HG03378 (cell line): Measurements from ENCODE around the gene CUL3.
"Not testable (repeated sequence)": the region's sequence is repeated elsewhere in the genome, so short reads cannot be mapped to it uniquely, and the experiment has no call there.

ENCODE experiments used
- ATAC-seq: cut with Tn5 transposase; IDR thresholded peaks from one replicate; pipeline ENCODE4 v1.9.1; 2021; ENCODE audit warnings: mild to moderate bottlenecking, moderate library complexity; ENCODE audit not compliant: unreplicated experiment

CUL3 gene

DNA sequence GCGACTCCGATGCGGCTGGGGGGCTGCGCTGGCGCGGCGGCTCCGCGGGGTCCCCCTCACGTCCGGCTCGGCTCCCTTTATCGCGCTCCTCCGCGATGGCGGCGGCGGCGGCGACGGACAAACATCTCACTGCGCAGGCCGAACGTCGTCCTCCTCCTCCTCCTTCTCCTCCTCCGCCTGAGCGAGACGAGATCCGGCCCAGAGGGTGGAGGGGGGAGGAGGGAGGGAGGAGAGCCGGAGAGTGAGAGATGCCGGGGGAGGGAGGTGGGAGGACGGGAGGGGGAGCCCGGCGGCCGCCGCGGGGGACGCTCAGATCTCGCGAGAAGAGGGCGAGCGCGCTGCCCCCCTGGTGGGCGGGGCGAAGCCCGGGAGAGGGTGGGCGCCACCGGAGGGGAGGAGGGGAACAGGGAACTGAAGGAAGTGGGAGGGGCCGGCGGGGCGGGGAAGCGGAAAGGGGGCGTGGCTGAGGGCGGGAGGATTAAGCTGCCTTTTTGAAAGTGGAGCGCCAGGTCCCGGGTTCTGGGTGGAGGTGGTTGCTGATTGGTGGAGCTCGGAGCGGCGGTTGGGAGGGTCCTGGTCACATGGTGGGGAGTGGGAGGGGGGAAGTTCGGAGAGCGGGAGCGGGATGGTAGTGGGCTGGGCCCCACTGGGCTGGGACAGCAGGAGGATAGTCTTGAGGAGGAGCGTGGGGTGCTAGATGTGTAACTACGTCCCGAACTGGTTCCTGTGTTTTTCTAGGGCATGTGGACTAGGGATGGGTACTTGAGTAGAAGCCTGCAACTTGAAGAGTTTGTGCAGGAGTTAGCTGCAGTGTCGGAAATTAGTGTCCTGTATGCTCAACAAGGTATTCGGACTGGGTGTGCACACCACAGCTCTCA is at the start of gene CUL3:
Gene CUL3, minus strand, starts transcription at position 153 of the 878 bp plus-strand sequence. CDS start 354 bp downstream, outside the sequence.
- peak; percentile 74 for ATAC-seq

DNA sequence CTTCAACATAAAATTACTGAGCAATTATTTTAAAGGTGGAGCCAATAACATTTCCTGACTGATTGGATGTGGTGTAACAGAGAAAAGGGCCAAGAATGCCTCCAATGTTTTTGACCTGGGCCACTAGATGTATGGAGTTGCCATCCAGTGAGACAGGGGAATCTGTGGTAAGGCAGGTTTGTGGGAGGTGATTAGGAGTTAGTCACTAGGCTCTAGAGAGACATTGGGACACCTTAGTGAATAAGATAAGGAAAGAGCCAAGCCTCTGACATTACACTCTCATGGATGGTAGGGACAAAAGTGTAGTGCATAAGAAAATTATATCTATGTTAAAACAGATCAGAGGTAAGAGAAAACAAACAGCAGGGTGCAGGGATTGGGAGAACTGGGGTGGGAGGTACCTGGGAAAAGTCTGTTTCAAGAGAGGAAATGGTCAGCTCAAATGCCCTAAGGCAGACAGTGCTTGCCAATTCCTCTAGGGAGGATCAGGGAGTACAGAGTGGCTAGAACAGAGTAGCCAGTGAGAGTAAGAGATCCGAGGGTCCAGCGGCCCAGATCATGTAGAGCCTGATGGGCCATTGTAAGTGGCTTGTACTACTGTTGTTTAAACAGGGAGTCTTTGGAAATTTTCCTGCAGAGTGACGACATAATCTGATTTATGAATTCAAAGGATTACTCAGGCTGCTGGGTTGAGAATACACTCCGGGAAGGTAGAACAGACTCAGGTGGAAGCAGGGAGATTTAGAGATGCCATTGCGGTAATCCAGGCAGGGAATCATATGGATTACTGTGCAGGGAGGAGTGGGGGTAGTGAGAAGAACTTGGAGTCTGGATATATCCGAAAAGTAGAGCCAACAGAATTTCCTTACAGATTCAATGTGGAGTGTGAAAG is 45.7 kb upstream of the CUL3 start:
- no peak for ATAC-seq

DNA sequence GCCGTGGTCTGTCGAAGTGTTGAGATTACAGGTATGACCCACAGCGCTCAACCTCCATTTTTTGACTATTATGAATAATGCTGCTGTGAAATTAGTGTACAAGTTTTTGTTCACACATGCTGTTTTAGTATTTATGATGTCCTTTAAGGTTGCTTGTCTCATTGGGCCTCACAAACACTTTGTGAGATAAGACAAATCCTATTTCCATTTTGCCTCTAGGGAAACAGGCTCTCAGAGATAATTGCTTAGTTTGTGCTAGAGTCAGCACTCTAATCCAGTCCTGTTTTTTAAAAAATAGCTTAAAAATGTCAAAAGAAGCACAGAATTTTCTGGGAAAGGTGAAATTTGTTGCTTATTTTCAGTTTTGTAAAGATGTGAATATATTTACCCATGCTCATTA is 43.3 kb upstream of the CUL3 start:
- ATAC-seq = no peak

DNA sequence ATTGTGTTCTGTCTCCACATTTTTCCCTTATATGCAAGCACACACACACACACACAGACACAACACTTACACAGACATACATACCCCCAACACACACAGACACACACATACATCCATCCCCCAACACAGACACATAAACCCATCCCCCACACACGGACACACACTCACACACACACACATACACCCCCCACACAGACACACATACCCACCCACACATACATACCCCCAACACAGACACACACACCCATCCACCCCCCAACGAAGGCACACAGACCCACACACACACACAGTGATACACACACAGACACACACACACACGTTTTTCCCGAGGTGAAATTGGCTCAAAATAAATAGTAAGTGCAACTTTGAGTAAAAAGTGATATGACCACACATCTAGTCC is 41.6 kb upstream of the CUL3 start:
- ATAC-seq = no peak

DNA sequence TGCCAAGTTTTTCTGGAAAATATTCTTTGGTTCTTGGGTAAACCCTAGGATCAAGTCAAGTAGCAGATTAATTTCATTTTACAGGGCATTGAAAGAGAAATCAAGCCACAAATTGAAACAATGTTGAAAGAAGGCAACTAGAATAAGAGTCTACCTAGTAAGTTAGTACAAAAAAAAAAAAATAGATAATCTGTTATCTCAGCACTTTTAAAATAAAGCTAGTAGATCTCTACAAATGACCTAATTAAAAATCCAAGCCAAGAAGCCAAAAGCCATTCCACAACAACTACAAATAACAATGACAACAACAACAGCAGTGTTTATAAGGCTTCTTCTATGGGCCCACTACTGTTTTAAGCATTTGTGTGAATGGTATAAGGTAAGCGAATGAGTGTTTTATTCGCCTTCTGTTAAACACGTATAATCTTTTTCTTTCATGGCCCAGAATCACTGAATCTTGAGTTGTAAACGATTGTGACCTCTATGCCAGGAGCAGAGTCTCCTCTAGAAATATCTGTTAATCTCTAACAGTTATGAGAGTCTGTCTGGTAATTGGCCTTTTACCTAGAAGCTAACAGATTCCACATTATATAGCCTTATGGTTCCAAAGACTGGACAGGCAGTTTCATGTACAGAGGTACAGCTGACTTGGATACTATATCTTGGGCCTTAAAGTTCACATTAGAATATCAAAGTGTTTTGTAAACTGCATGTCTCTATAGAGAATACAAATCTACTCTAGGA is 28.6 kb upstream of the CUL3 start:
- ATAC-seq = no peak

DNA sequence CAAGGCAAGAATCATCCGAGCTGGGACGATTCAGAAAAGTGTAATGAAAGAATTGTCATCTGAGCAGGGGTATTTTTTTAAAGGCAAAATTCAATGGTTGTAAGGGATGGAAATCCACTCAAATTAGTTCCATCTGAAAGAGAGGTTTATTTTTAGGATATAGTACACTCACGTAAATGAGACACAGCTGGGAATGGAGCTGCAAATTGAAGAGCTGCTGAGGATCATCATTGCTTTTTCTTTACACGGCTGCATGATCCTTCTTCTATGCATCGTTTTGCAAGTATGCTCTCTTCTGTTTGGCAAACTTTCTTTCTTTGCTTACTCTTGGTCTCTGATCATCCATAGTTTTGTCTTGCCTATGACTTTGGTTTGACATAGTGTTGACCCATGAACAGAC is 27.4 kb upstream of the CUL3 start:
- no peak for ATAC-seq

DNA sequence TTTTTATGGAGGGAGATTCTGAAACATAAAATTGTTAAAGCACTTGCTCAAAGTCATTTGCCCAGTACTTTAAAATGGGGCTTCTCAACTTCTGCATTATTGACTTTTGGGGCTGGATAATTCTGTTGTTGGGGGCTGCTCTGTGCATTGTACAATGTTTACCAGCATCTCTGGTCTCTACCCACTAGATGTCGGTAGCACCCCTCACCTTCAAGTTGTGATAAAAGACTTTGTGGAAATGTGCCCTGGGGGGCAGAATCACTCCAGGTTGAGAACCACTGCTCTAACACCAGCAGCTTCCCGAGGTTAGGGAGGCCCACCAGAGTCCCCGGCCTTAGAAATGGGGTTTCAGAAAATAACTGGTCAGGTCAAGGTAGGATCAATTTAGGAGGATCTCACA is 26.8 kb upstream of the CUL3 start:
- ATAC-seq = no peak

DNA sequence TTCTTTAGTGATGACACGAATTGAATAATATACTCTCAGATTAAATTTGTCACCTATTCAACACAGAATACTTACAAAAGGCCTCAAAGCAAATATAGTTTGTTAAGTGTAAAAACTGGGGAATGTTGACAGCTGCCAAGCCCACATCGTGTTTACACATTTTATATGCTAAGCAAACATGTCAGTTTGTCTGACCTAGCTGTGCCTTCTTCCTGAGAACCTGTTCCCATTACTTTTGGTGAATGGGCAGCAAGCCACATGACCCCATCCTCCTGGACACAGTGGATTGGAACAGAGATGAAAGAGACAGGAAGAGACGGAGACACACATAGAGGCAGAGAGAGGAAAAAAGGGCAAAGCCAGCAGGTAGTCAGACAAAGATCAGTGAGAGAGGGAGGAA is 22.9 kb upstream of the CUL3 start:
- ATAC-seq = no peak

DNA sequence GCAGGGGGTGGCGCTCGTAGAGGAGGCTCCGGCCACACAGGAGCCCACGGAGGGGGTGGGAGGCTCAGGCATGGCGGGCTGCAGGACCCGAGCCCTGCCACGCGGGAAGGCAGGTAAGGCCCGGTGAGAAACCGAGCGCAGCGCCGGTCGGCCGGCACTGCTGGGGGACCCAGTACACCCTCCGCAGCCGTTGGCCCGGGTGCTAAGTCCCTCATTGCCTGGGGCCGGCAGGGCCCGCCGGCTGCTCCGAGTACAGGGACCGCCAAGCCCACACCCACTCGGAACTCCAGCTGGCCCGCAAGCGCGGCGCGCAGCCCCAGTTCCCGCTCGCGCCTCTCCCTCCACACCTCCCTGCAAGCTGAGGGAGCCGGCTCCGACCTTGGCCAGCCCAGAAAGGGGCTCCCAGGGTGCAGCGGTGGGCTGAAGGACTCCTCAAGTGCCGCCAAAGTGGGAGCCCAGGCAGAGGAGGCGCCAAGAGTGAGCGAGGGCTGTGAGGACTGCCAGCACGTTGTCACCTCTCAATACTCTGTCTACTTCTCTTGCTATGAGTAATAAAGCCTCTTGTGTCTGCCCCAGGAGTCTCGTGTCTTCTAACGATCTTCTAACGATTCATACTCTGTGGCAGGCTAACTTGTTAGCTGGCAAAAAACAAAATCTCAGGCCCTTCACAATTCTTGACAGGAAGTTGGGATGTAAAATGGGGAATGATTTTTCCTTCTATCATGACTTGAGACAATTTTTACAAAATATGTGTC is 18.8 kb upstream of the CUL3 start:
- not testable (repeated sequence) for ATAC-seq

DNA sequence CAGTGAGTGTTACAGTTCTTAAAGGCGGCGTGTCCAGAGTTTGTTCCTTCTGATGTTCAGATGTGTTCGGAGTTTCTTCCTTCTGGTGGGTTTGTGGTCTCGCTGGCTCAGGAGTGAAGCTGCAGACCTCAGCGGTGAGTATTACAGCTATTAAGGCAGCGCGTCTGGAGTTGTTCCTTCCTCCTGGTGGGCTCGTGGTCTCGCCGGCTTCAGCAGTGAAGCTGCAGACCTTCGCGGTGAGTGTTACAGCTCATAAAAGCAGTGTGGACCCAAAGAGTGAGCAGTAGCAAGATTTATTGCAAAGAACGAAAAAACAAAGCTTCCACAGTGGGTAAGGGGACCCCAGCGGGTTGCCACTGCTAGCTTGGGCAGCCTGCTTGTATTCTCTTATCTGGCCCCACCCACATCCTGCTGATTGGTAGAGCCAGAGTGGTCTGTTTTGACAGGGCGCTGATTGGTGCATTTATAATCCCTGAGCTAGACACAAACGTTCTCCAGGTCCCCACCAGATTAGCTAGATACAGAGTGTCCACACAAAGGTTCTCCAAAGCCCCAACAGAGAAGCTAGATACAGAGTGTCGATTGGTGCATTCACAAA is 17.7 kb upstream of the CUL3 start:
- not testable (repeated sequence) for ATAC-seq

DNA sequence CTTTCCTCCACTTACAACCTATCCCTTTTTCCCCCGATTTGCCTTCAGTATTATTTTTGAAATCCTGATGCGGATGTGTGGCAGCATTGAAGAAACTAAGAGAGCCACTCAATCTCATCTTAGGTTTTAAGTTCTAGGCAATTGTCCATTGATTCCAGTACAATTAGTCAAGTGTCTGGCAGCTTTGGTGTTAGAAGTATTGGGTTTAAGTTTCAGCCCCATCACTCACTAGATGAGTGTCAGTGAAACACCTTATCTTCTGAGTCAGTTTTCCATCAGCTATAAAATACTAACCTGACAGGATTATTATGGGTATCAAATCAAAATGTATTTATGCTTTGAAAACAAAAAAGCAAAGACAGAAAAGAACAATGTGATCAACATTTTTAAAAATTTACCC is 16.8 kb upstream of the CUL3 start:
- ATAC-seq = no peak

DNA sequence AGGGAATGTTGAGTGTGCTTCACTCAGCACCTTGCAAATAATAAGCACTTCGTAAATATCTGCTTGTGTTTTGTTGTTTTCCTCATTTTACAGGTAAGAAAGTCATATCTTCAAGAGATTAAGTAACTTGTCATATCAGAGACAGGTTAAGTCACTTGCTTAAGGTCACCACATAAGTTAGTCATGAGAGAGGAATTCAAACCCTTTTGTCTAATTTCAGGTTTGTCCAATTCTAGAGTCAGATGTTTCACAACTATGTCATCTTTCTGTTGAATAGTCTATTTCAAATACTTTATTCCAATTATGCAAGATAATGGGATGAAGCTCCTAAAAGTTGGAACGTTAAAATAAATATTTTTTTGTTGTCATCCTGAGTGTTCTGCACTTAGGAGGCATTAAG is 13.5 kb upstream of the CUL3 start:
- no peak for ATAC-seq

DNA sequence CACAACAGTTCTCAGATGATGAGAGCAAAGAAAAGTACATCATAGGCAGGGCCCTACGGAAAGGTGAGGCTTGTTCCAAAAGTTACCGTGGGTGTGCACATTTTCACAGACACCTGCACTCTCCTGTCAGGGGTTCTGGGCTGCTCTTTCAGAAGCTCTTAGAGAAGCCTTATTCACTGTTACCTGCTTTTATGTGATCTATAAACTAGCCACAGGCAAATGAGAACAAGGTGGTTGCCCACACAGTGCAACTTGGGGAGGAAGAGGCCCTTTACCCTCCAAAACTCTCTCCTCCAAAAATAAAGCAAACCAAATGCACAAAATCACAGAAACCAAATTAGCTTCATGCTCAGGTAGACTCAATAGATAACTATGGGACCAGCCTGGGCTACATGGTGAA is 11.1 kb upstream of the CUL3 start:
- ATAC-seq = no peak

DNA sequence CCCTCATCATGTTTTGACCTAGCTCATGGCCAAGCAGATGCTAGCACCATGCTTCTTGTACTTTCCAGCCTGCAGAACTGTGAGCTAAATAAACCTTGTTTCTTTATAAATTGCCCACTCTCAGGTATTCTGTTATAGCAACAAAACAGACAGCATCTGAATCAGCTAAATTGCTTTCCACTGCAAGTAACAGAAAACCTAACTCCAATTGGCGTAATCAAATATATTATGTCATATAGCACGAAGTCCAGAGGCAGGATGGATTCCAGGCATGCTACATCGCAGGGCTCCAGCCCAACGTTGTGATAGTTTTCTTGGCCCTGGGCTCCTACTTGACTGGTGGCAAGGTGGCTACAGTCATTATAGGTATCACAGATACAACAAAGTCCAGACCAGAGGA is 10.4 kb upstream of the CUL3 start:
- ATAC-seq = no peak

DNA sequence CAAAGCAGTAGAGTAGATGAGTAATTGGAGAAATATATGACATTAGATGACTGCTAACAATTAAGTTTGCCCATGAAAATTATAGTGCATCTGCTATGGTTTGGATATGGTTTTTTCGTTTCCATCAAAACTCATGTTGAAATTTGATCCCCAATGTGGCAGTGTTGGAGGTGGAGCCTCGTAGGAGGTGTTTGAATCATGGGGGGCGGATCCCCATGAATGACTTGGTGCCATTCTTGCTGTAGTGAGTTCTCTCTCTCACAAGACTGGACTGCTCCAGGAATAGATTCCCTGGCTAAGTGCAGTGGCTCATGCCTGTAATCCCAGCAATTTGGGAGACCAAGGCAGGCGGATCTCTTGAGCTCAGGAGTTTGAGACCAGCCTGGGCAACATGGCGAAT is 9.7 kb upstream of the CUL3 start:
- no peak for ATAC-seq

DNA sequence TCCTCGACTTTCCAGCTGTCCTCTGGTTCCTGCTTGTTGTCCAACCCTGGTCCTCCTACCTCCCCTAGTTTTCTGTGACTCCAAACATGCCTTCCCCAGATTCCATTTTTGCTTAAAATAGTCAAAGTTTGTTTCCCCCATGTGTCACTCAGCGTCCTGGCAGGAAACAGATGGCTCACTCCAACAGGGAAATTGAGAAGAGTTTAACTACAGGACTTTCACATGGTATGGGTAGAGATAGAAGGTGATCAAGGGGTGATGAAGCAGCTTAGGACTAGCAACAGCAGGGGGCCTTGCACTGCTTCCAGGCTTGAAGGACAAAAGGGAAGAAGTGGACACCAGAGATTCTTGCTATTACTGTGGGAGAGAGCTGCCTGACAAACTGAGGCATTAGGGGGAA is 6.1 kb upstream of the CUL3 start:
- no peak for ATAC-seq

DNA sequence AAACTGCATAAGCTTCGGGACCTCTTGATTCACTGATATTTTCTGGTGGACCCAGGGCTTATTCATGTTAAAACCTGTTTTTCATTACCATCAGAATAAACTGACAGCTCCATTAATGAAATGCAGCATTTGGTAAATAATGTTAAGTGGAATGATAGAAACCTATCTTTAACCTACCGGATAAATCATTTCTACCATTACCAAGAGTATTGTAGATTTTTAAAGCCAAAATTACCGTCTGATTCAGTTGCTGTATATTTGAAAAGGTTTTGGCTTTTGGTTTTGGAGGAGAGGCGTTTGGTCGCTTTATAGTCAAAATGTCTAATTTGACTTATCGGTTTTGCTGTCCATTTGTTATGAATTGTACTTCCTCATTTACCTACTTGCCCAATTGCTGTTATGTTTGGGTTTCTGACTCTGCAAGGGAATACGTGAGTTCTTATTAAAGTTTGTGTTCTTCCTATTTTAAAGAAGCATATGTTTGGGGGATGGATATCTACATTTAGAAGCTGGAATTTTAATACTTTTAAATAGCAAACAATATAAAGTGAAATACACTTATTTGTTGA is 1.0 kb upstream of the CUL3 start:
- ATAC-seq = no peak

DNA sequence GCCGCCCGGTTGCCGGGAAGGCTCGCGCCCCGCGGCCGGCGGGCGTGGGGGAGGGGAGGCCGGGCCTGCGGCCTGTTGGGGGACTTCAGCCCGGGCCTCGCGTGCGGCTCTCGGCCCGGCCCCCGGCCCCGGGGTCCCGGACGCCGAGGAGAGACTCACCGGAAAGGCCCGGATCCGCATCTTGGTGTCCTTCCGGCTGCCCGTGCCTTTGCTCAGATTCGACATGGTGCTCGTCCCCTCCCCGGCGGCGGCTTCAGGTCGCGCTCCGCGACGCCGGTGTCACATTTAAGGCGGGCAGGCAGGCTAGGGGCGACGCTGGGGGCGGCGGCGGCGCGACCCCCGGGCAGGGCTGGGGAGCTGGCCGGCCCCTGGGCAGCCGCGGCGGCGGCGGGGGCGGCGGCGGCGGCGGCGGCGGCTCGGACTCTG is 365 bp downstream of the CUL3 start:
- peak; percentile 27 for ATAC-seq

DNA sequence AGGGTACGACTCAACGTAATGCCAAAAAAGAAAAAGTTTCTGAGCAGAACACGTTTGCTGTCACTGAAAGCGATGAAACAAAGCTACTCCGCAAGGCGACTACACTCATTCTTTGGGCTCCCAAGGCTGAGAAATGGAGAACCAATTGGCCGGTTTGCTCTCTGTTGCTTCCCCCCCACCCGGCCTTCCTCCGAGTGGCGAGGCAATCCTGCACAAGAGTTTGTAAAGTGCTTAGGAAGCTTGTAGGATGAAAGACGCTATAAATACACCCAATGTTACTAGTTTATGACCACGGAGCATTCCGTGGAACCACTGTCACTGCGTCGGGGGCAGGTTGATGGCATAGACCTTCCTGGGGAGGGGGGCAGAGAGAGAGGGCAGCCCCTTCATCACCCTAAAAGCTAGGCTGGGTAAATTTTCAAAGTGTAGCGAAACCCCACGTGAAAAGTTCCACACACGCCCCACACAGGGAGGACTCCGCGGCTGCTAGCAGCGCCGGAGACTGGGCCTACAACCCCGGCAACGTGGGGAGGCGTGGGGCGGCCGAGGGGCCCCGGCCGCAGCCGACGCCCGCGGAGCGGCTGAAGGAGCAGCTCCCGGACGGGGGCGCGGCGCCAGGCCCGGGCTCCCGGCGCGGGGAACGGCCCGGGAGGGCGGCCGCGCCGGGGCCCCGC is 915 bp downstream of the CUL3 start:
- ATAC-seq = no peak
